Thoracic aorta (tissue), 2 donors: ENCODE results near the gene OR10AD1. TPM values are rescaled to one million over a fixed set of nuclear protein-coding genes. Genes with fewer than 3 reads are reported as not detected.
A peak's percentile ranks its signal among the peaks of the same experiment; 100 is the strongest.
"Not testable (repeated sequence)": the region's sequence is repeated elsewhere in the genome, so short reads cannot be mapped to it uniquely, and the experiment has no call there.

ENCODE experiments used
- ATAC-seq: fragments of 150-250 bp; one replicate; pipeline ENCODE4 v1.8.0; 2017; ENCODE audit warnings: low read depth; ENCODE audit not compliant: insufficient number of reproducible peaks, low FRiP score
- DNase-seq: peaks from one replicate; pipeline ENCODE4 v3.0.0-alpha.2; 2020; ENCODE audit warnings: low spot score
- H3K27ac ChIP-seq, 2 donors: fragments of 200-600 bp; sonication (generic); 1 replicate in 1 of 2; 2 replicates in 1 of 2; pipeline ENCODE4 v1.5.1; 2016; ENCODE audit warnings: mild to moderate bottlenecking in 2 of 2, moderate library complexity in 2 of 2
- H3K27me3 ChIP-seq: fragments of 200-600 bp; sonication (generic); replicated peaks from 2 replicates; pipeline ENCODE4 v1.6.0; 2016; ENCODE audit warnings: mild to moderate bottlenecking; ENCODE audit not compliant: insufficient read depth
- H3K36me3 ChIP-seq: fragments of 200-600 bp; sonication (generic); one replicate; pipeline ENCODE4 v1.5.1; 2016
- H3K4me1 ChIP-seq, 2 donors: fragments of 200-600 bp; sonication (generic); 1 replicate in 1 of 2; 2 replicates in 1 of 2; pipeline versions ENCODE4 v1.5.1 to v1.6.0; 2016; ENCODE audit warnings: low read depth in 2 of 2, mild to moderate bottlenecking in 1 of 2; ENCODE audit not compliant: control insufficient read depth in 1 of 2
- H3K4me3 ChIP-seq: fragments of 200-600 bp; sonication (generic); 2 replicates; pipeline ENCODE4 v1.5.1; 2016; ENCODE audit warnings: mild to moderate bottlenecking
- H3K9me3 ChIP-seq: fragments of 200-600 bp; sonication (generic); 2 replicates; pipeline ENCODE4 v1.5.1; 2016
- CTCF ChIP-seq: fragments of 200-600 bp; sonication (generic); IDR thresholded peaks from one replicate; pipeline ENCODE4 v1.5.1; 2019; ENCODE audit warnings: antibody characterized with exemption
- total RNA-seq, 2 donors: library from RNA; depleted of rRNA; stranded (reverse); fragments of >200 nt; gene quantifications; one replicate each; pipeline versions ENCODE4 v1.1.0 to v1.2.3, GENCODE V29; 2016

OR10AD1 gene
- total RNA-seq, 2 donors from 2014 or later = not detected

GRCh38 chr12:48157889-48158370, 45.2 kb downstream of the OR10AD1 start:
- no peaks in the 10 kb centered on the region for H3K9me3 ChIP-seq
- no peak for TF ChIP-seq CTCF
- DNase-seq (no peak), ATAC-seq (peak; percentile 15)
- H3K27me3 ChIP-seq = no peaks in the 10 kb centered on the region
- H3K4me1 ChIP-seq = peaks cover 6% of the 10 kb centered on the region in 2 donors
- H3K36me3 ChIP-seq = peaks cover 6% of the 10 kb centered on the region
- peak overlapping the region; percentile 73 to 78 for H3K27ac ChIP-seq
- peak overlapping the region; percentile 97 for H3K4me3 ChIP-seq

- peak; percentile 97 for ATAC-seq
Measured at GRCh38 chr12:48157018-48157888, 45.8 kb downstream of the OR10AD1 start, which contains the start of gene ASB8. TSS of gene ASB8 (minus strand) at chr12:48157515. CDS start at chr12:48153496, 4,019 bp downstream.

GRCh38 chr12:48156652-48157017, 46.5 kb downstream of the OR10AD1 start:
- Histone ChIP-seq H3K27me3 (no peaks in the 10 kb centered on the region), H3K27ac (peak overlapping the region; percentile 73 to 78), H3K4me3 (peak overlapping the region; percentile 97), H3K36me3 (peaks cover 12% of the 10 kb centered on the region), H3K9me3 (no peaks in the 10 kb centered on the region), H3K4me1 (peaks cover 6% of the 10 kb centered on the region in 2 donors)
- no peak for ATAC-seq
- no peak for TF ChIP-seq CTCF
- no peak for DNase-seq

More at GRCh38 chr12:48157018-48157888, 45.8 kb downstream of the OR10AD1 start, which contains the start of gene ASB8:
- peaks cover 6% of the 10 kb centered on the region in 2 donors for H3K4me1 ChIP-seq
- peak; percentile 47 for TF ChIP-seq CTCF
- H3K9me3 ChIP-seq = no peaks in the 10 kb centered on the region
- no peaks in the 10 kb centered on the region for H3K27me3 ChIP-seq
- DNase-seq = peak; percentile 97
- H3K36me3 ChIP-seq = peaks cover 8% of the 10 kb centered on the region
- peak within 1 kb of the TSS; percentile 73 to 78 for H3K27ac ChIP-seq
- H3K4me3 ChIP-seq = peak within 1 kb of the TSS; percentile 97

GRCh38 chr12:48155786-48156185, 47.3 kb downstream of the OR10AD1 start:
- not testable (repeated sequence) for H3K9me3 ChIP-seq, DNase-seq, H3K27me3 ChIP-seq, H3K27ac ChIP-seq, ATAC-seq, H3K4me1 ChIP-seq, H3K4me3 ChIP-seq
- peaks cover 19% of the 10 kb centered on the region for H3K36me3 ChIP-seq

Other genes starting within 250 kb of the OR10AD1 start
- 100 to 1,000 TPM in 1 of 2 donors, 10 to 100 TPM in 1; 48.1 to 149 TPM for gene TMEM106C, start 239.7 kb downstream of the OR10AD1 start, total RNA-seq
- under 1 TPM in 1 of 2 donors, not detected in 1; 0.14 TPM for gene COL2A1, start 198.8 kb downstream of the OR10AD1 start, total RNA-seq
- 10 to 100 TPM; 23.2 to 24.6 TPM for gene SENP1, start 97.2 kb downstream of the OR10AD1 start, total RNA-seq
- gene PFKM, start 83.9 kb downstream of the OR10AD1 start, total RNA-seq = 10 to 100 TPM; 50.1 to 62.2 TPM
- 10 to 100 TPM; 20.7 to 45.3 TPM for gene ASB8, start 45.8 kb downstream of the OR10AD1 start, total RNA-seq
- gene CCDC184, start 19.6 kb downstream of the OR10AD1 start, total RNA-seq = 1 to 10 TPM in 1 of 2 donors, under 1 TPM in 1; 0.81 to 5.6 TPM
- 10 to 100 TPM; 24.6 to 30.8 TPM for gene ZNF641, start 147.6 kb upstream of the OR10AD1 start, total RNA-seq